NCI-H446 (cell line): ENCODE measurements around the gene HS1BP3.

Experiments used
- DNase-seq, 2 experiments: peaks; one replicate each; lab custom pipeline; 2025; lab: John Stamatoyannopoulos, UW

HS1BP3 gene

GRCh38 chr2:20674974-20675679 is 24.2 kb upstream of the HS1BP3 start:
- DNase-seq: peak; percentile 25 to 28

GRCh38 chr2:20674309-20674965 is 23.5 kb upstream of the HS1BP3 start:
- DNase-seq: no peak

- DNase-seq: no peak
Observed at GRCh38 chr2:20673686-20674308, 22.9 kb upstream of the HS1BP3 start.

GRCh38 chr2:20672201-20672951 is 21.5 kb upstream of the HS1BP3 start:
- no peak for DNase-seq

- no peak for DNase-seq
Observed at GRCh38 chr2:20671736-20672080, 20.8 kb upstream of the HS1BP3 start.

GRCh38 chr2:20671036-20671735 is 20.3 kb upstream of the HS1BP3 start:
- DNase-seq: no peak

GRCh38 chr2:20670315-20671035 is 19.6 kb upstream of the HS1BP3 start:
- DNase-seq: no peak

- no peak for DNase-seq
Observed at GRCh38 chr2:20669562-20670314, 18.8 kb upstream of the HS1BP3 start.

GRCh38 chr2:20668871-20669475 is 18.1 kb upstream of the HS1BP3 start:
- no peak for DNase-seq

GRCh38 chr2:20668451-20668850 is 17.6 kb upstream of the HS1BP3 start:
- no peak for DNase-seq

GRCh38 chr2:20667531-20668401 is 16.9 kb upstream of the HS1BP3 start:
- no peak for DNase-seq

- no peak for DNase-seq
Observed at GRCh38 chr2:20667151-20667530, 16.2 kb upstream of the HS1BP3 start.

GRCh38 chr2:20666304-20667150 is 15.6 kb upstream of the HS1BP3 start, which contains the start of gene GDF7:
Gene GDF7 (plus strand): TSS chr2:20667144. CDS start chr2:20667240, 96 bp downstream.
- no peak for DNase-seq

GRCh38 chr2:20666005-20666303 is 15.1 kb upstream of the HS1BP3 start:
- DNase-seq: no peak

GRCh38 chr2:20665243-20666004 is 14.5 kb upstream of the HS1BP3 start:
- no peak for DNase-seq

GRCh38 chr2:20664431-20665242 is 13.7 kb upstream of the HS1BP3 start:
- no peak for DNase-seq

- DNase-seq: no peak
Observed at GRCh38 chr2:20664071-20664390, 13.1 kb upstream of the HS1BP3 start.
